Stimulated activated naive CD8-positive, alpha-beta T cell treated with anti-CD3 and anti-CD28 coated beads, Interleukin-15, amount 100 ng/mL, for 72 hours (primary cell): ENCODE measurements around the gene PARP6.

Experiments
- ATAC-seq: fragments of 150-1000 bp; cut with Tn5 transposase; 2 replicates; pipeline ENCODE4 v1.10.0; 2021; ENCODE audit warnings: mild to moderate bottlenecking, moderate library complexity
- DNase-seq, 2 donors: peaks; one replicate each; pipeline ENCODE4 v3.0.0; 2021 to 2022
- H3K27ac Mint-ChIP-seq, 2 donors: one replicate each; pipeline ENCODE4 v1.8.0; 2022; ENCODE audit warnings: mild to moderate bottlenecking in 2 of 2, mixed read lengths in 2 of 2, moderate library complexity in 2 of 2
- H3K27me3 Mint-ChIP-seq: one replicate; pipeline ENCODE4 v1.8.0; 2022; ENCODE audit warnings: mixed read lengths
- H3K4me1 Mint-ChIP-seq: one replicate; pipeline ENCODE4 v1.8.0; 2022; ENCODE audit warnings: mild to moderate bottlenecking, mixed read lengths
- H3K4me3 Mint-ChIP-seq, 2 donors: one replicate each; pipeline ENCODE4 v1.8.0; 2022; ENCODE audit warnings: mild to moderate bottlenecking in 2 of 2, mixed read lengths in 2 of 2, moderate library complexity in 1 of 2
- H3K9me3 Mint-ChIP-seq, 2 donors: one replicate each; pipeline ENCODE4 v1.8.0; 2022; ENCODE audit warnings: mixed read lengths in 2 of 2

The PARP6 gene

DNA sequence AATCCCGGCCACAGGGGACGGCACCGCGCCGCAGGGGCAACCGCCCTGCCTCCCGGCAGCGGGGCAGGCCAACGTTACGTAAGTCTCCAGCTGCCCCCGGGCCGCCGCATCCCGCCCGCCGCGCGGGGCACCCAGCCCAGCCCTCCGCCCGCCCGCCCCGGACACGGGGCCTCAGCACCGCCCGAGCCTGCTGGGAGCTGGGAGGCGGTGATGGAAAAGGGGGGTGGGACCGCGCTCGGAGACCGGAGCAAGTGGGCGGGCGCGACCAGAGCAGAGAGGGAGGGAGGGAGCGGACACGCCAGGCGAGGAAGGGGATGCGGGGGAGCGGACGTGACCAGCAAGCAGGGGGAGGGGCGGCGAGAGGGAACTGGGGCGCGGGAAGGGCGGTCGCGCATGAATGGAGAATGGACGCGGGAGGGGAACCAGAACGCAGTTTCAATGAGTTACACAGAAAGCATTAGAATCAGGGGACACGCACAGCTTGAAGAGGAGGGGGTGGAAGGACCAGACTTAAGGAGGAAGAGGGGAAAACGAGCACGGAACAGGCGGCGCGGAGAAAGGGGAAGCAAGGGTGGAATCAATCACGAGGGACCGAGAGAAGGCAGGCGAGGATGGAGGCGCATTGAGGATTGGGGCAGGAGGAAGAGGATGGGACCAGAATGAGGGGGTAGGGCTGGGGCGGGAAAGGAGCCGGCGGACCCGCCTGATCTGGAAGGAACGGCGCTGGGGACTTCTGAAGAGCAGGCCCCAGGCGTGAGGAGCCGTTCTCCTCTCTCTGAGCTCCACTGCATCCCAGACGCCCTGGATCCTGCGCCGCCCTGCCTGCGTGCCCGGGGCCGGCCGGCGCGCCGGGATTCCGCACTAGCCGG, 41.9 kb downstream of the PARP6 start:
- H3K4me3 Mint-ChIP-seq, result peak overlapping the region; percentile 90 to 92
- peak; percentile 68 to 85 for DNase-seq
- H3K4me1 Mint-ChIP-seq, result peaks cover 58% of the 10 kb centered on the region
- H3K27me3 Mint-ChIP-seq, result no peaks in the 10 kb centered on the region
- no peaks in the 10 kb centered on the region for H3K9me3 Mint-ChIP-seq
- H3K27ac Mint-ChIP-seq, result peak overlapping the region; percentile 94 to 96
- ATAC-seq, result peak; percentile 7

DNA sequence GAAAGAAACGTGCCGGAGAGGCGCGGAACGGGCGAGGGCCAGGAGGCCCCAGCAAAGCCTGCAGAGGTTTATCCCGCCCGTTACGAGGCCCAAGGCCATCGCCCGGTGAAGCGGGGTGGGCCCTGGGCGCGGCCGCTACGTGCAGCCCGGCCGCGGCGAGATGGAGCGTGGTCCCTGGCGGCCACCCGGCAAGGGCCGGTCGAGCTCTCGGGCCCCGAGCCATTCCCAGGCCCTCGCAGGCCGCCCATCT, 42.5 kb downstream of the PARP6 start:
- ATAC-seq, result no peak
- Mint-ChIP-seq H3K27me3 (no peaks in the 10 kb centered on the region), H3K27ac (peak overlapping the region; percentile 99 to 100), H3K9me3 (no peaks in the 10 kb centered on the region), H3K4me1 (peaks cover 60% of the 10 kb centered on the region), H3K4me3 (peak overlapping the region; percentile 90 to 92)
- DNase-seq, result no peak

DNA sequence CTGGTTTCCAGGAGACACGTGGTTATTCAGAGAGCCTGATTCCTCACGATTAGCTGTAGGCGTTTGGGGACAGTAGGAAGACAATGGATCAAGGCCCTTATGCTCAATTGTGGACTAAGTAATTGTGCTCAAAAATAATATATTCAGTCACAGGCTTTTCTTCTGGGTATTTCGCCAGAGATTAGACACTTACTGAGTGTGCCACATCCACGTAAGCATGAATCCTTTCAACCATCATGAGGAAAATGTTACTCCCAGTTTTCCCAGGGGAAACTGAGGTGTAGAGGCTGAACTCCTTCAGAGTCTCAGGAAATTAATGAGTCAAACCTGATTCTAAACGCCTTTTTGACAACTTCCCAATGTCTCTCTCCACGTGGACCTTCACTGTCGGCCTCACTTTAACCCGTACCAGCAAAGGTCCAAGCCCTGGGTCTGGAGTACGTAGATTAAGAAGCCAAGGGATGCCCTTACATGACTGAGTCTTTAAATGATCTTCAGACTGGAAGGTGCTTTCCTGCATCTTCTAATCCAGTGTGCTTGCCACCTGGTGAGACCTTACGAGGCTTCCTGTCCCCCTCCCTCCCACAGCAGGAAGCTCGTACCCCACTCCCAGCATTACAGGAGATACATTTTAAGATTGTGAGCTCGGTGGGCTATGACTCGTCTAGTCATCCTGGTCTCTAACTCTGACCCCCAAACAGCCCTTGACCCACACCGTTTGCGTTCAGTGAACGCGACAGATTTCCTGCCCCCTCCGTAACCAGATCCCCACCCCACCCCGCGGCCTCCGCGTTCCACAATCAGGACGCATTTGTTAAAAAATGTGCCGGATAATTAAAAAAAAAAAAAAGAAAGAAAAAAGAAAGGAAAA, 43.0 kb downstream of the PARP6 start:
- Mint-ChIP-seq H3K9me3 (no peaks in the 10 kb centered on the region), H3K27ac (peak overlapping the region; percentile 99 to 100), H3K4me1 (peaks cover 58% of the 10 kb centered on the region), H3K27me3 (no peaks in the 10 kb centered on the region), H3K4me3 (peak overlapping the region; percentile 90 to 92)
- no peak for ATAC-seq
- DNase-seq, result peak; percentile 47 to 55

DNA sequence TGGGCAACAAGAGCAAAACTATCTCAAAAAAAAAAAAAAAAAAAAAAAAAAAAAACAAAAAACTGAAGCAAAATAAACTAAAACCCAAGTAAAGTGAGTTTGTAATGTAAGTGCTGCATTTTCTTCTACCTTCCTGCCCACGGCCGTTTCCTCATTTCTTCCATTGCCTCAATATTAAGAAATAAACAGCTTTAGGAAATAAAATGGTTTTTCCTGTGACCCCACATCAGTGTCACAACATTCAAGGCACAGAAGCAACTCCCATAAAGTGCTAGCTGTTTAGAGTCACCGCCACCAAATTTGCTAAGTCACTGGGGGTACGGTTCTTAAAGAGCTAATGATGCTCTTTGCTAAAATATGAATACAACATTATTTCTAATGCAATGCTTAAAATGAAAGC, 44.6 kb downstream of the PARP6 start:
- H3K9me3 Mint-ChIP-seq, result no peaks in the 10 kb centered on the region
- no peaks in the 10 kb centered on the region for H3K27me3 Mint-ChIP-seq
- H3K4me3 Mint-ChIP-seq, result peak overlapping the region; percentile 92 to 96
- no peak for ATAC-seq
- H3K27ac Mint-ChIP-seq, result peak overlapping the region; percentile 99 to 100
- peaks cover 67% of the 10 kb centered on the region for H3K4me1 Mint-ChIP-seq
- peak in 1 of 2 donors; percentile 19 for DNase-seq

DNA sequence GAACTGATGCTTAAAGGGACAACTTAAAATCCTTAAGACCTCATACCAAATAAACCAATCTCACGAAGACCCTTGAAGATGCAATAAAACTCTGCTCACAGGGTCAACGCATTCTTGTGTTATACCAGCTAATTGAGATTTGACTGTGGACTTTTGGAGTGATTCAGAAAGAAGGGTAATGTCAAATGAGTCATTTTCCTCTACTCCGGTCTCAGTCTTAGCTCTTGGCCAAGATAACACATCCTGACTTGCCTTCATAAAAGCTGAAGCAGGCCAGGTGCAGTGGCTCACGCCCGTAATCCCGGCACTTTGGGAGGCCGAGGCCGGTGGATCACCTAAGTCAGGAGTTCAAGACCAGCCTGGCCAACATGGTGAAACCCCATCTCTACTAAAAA, 45.2 kb downstream of the PARP6 start:
- peak overlapping the region; percentile 99 to 100 for H3K27ac Mint-ChIP-seq
- H3K4me3 Mint-ChIP-seq, result peak overlapping the region; percentile 92 to 96
- no peaks in the 10 kb centered on the region for H3K9me3 Mint-ChIP-seq
- DNase-seq (peak; percentile 40 to 70), ATAC-seq (peak; percentile 44)
- peaks cover 67% of the 10 kb centered on the region for H3K4me1 Mint-ChIP-seq
- H3K27me3 Mint-ChIP-seq, result no peaks in the 10 kb centered on the region

GRCh38 chr15:72223278-72223677, 49.1 kb downstream of the PARP6 start:
- Mint-ChIP-seq H3K27me3 (no peaks in the 10 kb centered on the region), H3K4me1 (peaks cover 87% of the 10 kb centered on the region), H3K4me3 (peak overlapping the region; percentile 11 to 64), H3K27ac (peak overlapping the region; percentile 79 to 93), H3K9me3 (no peaks in the 10 kb centered on the region)
- ATAC-seq (no peak), DNase-seq (no peak)

DNA sequence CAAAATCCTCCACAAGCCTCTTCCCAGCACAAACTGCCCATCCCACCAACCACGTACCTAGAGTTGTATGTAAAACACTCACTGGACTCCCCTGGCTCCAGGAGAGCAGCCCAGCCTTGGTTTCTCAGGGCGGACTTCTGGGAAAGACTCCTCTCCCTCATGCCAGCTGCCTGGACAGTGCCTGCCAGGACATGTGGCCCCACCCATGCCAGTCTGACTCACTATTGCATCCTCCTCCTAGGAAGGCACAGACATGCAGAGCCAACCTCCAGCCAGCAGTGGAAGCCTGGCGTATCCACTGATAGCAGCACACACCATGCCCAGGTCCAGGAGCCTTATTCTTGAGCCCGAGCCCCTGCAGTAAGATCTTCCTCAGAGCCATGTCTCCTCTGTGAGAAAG, 50.0 kb downstream of the PARP6 start:
- no peak for ATAC-seq
- Mint-ChIP-seq H3K27ac (peak overlapping the region; percentile 34 to 93), H3K4me1 (peaks cover 87% of the 10 kb centered on the region), H3K27me3 (no peaks in the 10 kb centered on the region), H3K4me3 (peak overlapping the region; percentile 37 to 64), H3K9me3 (no peaks in the 10 kb centered on the region)
- DNase-seq, result no peak

DNA sequence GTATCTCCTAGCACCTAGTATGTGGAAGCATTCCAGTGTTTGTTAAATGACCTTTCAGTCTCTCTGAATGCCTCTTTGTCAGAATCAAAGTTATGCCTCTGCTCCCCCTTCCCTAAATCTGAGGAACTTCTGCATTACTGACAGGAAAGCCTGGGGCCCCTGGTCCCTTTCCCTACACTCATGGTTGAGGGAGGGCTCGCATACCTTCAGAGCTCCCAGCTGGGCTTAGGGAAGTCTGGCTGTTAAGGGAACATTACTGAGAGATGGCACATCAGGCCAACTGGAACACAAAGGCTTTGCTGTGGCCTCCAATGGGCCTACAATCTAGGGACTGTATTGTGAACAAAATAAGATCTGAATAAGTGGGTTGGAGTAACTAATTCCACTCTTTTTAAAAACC, 51.7 kb downstream of the PARP6 start:
- DNase-seq, result no peak
- Mint-ChIP-seq H3K27me3 (no peaks in the 10 kb centered on the region), H3K4me1 (peaks cover 74% of the 10 kb centered on the region), H3K9me3 (no peaks in the 10 kb centered on the region), H3K4me3 (no peak overlapping the region), H3K27ac (peak overlapping the region; percentile 65 to 82)
- no peak for ATAC-seq

GRCh38 chr15:72217216-72217615, 55.1 kb downstream of the PARP6 start:
- Mint-ChIP-seq H3K27ac (peak overlapping the region in 1 of 2 donors; percentile 86), H3K4me1 (peaks cover 44% of the 10 kb centered on the region), H3K9me3 (no peaks in the 10 kb centered on the region), H3K4me3 (no peak overlapping the region), H3K27me3 (no peaks in the 10 kb centered on the region)
- DNase-seq (no peak), ATAC-seq (no peak)

DNA sequence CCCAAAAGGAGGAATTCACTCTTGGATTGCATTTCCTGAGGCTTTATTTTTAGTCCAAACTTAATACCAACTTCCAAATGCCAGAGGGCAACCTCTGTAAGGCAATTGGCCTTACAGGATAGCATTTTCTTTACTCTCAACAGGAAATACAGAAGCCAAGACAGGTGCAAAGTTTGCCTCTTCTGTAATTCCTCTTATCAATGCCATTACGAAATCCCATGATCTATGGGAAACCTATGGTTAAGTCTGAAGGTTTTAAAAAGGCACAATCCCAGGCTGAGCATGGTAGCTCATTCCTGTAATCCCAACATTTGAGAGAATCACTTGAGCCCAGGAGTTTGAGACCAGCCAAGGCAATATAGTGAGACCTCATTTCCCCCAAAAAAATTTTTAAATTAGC, 56.3 kb downstream of the PARP6 start:
- Mint-ChIP-seq H3K27ac (peak overlapping the region; percentile 43 to 54), H3K9me3 (no peaks in the 10 kb centered on the region), H3K4me3 (no peak overlapping the region), H3K27me3 (no peaks in the 10 kb centered on the region), H3K4me1 (peaks cover 47% of the 10 kb centered on the region)
- DNase-seq (no peak), ATAC-seq (no peak)

DNA sequence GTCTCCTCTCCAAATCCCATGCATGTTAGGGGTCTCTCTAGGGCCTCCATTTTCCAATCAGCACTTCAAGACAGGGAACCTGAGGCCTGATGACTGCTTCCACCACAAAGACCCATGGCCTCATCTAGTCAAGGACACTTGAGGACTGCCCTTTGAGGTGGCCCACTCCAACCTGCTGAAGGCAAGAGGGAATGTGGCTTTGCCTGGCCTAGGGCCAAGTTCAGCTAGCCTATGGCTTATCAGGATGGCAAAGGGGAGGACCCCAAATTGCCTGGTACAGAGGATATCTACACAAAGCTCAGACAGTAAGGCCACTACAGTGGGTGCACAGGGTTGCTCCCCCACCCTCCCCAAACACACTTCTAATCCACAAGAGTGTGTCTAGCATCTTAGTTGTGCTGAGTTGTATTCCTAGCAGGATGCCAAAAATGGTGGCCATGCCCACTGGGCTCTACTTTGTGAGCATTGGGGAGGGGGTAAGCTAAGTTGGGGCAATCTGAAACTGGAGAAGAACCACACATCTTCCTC, 64.7 kb downstream of the PARP6 start:
- DNase-seq (no peak), ATAC-seq (no peak)
- Mint-ChIP-seq H3K4me3 (no peak overlapping the region), H3K27me3 (no peaks in the 10 kb centered on the region), H3K27ac (peak overlapping the region in 1 of 2 donors; percentile 80), H3K9me3 (no peaks in the 10 kb centered on the region), H3K4me1 (peaks cover 75% of the 10 kb centered on the region)

DNA sequence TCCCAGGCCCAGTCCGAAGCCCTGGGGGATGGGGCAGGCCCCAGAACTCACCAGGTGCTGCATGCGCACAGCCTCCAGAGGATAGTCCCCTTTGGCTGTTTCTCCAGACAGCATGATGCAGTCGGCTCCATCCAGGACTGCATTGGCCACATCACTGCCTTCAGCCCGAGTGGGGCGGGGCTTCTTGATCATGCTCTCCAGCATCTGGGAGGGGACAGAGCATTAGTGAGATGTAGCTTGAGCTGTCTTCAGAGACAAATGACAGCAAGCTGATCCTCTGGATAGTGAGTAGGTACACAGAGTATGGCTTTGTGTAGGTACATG, 65.7 kb downstream of the PARP6 start:
- Mint-ChIP-seq H3K4me1 (peaks cover 75% of the 10 kb centered on the region), H3K27me3 (no peaks in the 10 kb centered on the region), H3K9me3 (no peaks in the 10 kb centered on the region), H3K27ac (peak overlapping the region in 1 of 2 donors; percentile 40), H3K4me3 (no peak overlapping the region)
- ATAC-seq (no peak), DNase-seq (no peak)

DNA sequence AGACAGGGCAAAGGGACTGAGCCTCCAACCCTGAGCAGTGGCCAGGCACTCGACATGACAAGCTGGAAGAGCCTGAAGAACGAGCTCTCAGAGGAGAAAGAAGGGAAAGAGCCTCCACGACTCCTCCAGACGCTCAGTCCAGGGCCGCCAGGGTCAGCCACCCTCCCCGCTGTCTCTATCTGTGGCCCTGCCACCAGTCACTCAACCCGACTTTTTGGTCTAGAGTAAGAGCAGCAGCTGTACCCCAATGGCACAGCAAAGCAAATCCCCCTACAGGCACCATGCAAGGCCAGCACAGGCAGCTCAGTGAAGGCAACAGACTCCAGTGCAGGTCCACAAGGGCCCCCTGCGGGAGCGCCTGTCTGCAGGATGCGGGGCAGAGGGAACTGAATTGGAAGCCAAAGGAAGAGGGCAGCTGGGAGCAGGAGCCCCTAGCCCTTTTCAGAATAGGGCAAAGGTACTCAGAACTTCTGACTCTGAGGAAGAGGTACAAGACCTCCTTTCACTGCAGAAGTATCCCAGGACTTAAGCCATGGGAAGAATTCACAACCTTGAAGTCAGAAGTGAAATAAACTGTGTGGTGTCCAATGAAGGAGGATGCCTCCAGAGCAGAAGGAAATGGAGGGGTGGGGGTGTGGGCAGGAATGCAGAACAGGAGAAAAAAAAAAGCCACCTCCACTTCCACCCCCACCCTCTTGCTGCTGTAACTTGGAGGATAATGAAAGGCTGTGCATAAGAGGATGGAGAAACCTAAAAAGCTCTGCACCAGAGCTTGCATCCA, 66.3 kb downstream of the PARP6 start:
- Mint-ChIP-seq H3K4me3 (no peak overlapping the region), H3K27me3 (no peaks in the 10 kb centered on the region), H3K4me1 (peaks cover 72% of the 10 kb centered on the region), H3K9me3 (no peaks in the 10 kb centered on the region), H3K27ac (peak overlapping the region in 1 of 2 donors; percentile 19)
- DNase-seq, result no peak
- ATAC-seq, result no peak

DNA sequence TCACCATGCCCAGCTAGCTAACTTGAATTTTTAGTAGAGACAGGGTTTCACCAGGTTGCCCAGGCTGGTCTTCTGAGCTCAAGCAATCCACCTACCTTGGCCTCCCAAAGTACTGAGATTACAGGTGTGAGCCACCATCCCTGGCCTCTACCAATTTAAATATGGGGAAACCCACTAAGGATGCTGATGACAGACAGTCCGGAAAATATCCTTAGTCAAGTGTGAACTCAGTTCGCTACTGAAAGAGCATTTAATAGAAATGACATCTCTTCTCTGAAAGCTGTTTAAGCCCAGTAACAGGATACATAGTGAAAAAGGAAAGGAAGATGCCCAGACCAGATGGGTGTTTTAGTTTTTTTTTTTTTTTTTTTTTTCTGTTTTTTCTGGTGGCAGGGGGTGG, 67.1 kb downstream of the PARP6 start:
- ATAC-seq (no peak), DNase-seq (no peak)
- Mint-ChIP-seq H3K4me1 (peaks cover 72% of the 10 kb centered on the region), H3K27ac (peak overlapping the region; percentile 59 to 69), H3K27me3 (no peaks in the 10 kb centered on the region), H3K9me3 (no peaks in the 10 kb centered on the region), H3K4me3 (no peak overlapping the region)

DNA sequence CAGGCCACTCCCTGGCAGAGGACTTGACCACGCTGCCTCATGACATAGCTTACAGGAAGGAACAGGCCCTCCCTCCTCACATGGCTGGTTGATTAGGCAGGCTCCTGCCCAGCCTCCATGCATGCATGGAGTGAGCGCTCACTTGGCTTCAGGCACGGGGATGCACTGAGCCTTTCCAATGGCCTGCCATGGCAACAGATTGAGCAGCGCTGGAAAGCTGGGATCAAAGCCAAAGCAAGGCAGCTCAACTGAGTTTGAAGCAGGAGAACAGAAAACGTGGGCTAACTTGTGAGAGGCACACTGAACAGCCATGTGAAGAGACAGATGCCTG, 68.9 kb downstream of the PARP6 start:
- no peaks in the 10 kb centered on the region for H3K9me3 Mint-ChIP-seq
- peaks cover under 1% of the 10 kb centered on the region for H3K27me3 Mint-ChIP-seq
- ATAC-seq (no peak), DNase-seq (no peak)
- H3K4me1 Mint-ChIP-seq, result peaks cover 76% of the 10 kb centered on the region
- no peak overlapping the region for H3K27ac Mint-ChIP-seq
- no peak overlapping the region for H3K4me3 Mint-ChIP-seq
